CD4-positive, alpha-beta T cell treated with Interleukin-4 for 4 hours (primary cell): Measurements from ENCODE around the gene TCF7L2.

Experiments used
- DNase-seq: peaks from one replicate; pipeline ENCODE4 v3.0.0-alpha.2; 2020

The TCF7L2 gene

DNA sequence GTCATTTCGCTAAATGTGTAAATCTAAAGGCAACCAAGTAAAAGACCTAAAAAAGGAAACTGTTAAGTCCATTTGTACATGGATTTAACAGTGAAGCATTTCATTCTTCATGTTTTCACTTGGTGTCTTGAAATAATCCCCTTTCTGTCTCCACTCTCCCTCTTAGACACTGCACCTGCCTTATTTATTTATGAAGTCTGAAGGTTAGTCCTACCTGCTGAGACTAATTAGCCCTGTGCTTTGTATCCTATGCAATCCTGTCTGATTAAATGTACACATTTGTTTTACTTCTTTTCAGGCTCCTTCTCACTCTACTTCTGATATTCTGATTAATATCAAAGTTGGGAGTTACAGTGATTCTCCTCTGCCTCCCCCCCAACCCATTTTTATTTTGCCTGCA, 1.9 kb upstream of the TCF7L2 start:
- DNase-seq: no peak

DNA sequence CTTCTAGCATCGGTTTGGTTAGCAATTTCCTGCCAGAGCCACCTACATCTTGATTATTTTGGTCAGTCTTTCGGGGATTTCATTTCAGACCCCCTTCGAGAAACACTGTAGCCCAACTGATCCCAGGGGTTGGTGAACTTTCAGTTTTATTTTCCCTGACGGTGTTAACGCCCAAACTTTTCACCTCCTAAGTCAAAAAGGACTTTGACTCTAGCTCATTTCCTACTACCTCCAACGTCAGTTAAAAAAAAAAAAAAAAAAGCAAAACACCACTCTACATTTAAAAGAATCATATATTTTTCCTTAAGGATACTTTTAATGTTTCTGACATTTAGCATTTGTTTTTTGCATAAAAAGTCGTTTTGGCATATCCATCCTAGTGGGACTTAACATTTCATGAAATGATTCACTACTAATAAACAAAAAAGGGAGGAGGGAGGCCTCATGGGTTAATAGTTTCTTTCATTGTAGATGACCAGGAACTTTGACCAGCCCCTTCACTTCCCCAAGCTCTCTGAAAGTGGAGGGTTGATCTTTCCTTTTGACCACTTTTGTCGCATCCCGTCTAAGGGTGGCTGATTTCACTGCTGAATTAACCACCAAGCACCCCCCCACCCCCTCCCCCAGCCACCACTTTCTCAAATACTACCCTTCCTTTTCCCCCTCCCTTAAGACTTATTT, 764 bp upstream of the TCF7L2 start:
- no peak for DNase-seq

DNA sequence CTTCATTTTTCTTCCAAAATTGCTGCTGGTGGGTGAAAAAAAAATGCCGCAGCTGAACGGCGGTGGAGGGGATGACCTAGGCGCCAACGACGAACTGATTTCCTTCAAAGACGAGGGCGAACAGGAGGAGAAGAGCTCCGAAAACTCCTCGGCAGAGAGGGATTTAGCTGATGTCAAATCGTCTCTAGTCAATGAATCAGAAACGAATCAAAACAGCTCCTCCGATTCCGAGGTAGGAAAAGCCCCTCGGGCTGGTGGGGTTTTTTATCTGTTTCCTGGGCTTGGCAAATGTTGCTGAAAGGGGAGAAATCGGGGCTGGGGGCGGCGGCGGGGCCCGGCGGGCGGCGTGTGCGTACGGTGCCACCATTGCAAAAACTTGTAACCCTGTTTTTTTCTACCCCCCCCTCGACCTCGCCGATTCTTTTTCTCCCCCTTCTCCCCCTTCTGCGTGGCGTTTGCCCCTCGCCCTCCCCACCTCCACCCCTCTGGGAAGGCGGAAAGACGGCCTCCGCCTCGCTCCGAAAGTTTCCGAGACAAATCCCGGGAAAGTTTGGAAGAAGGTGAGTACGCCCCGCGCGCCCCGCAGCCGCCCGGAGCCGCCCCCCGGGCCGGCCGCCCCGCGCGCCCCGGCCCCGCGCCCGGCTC, 789 bp downstream of the TCF7L2 start:
- no peak for DNase-seq

DNA sequence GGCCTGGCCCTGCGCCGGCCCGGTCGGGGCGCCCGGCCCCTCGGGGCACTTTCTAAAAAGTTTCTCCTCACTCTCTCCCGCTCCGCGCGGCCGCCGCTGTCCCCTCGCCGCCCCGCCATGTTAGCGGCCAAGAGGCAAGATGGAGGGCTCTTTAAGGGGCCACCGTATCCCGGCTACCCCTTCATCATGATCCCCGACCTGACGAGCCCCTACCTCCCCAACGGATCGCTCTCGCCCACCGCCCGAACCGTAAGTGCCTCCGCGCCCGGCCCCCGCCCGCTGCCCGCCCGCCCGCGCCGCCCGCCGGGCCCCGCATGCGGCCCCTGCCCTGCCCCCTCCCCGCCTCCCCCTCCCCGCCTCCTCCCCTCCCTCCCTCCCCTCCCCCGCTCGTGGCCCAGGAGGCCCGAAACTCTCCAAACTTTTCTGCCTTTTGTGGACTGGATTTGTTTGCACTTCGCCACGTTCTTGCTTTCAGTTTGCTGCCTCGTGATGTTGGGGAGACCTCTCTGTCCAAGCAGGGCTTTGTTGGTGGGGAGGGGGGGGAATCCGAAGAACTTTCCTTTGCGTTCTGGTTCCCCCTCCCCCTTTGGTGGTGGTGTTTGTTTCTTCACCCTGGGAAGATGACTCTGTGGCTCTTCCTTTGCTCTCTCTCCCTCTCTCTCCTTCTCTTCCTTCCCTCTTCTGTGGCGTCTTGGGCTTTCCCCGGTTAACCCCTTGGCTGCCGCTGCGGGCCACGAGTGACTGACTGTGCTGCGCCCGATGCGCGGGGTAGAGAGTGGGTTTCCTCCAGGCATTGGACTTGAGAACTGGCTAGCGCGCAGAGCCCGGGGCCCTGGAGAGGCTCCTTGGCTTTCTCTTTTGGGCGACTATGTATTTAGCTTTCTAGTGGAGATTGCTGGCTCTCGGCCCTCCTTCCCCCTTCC, 1.6 kb downstream of the TCF7L2 start:
- peak; percentile 34 for DNase-seq

GRCh38 chr10:112952282-112953173, 2.5 kb downstream of the TCF7L2 start:
- DNase-seq: no peak

- no peak for DNase-seq
Measured at GRCh38 chr10:112953174-112954159, 3.4 kb downstream of the TCF7L2 start.

GRCh38 chr10:112954974-112955581, 5.0 kb downstream of the TCF7L2 start:
- DNase-seq: no peak

DNA sequence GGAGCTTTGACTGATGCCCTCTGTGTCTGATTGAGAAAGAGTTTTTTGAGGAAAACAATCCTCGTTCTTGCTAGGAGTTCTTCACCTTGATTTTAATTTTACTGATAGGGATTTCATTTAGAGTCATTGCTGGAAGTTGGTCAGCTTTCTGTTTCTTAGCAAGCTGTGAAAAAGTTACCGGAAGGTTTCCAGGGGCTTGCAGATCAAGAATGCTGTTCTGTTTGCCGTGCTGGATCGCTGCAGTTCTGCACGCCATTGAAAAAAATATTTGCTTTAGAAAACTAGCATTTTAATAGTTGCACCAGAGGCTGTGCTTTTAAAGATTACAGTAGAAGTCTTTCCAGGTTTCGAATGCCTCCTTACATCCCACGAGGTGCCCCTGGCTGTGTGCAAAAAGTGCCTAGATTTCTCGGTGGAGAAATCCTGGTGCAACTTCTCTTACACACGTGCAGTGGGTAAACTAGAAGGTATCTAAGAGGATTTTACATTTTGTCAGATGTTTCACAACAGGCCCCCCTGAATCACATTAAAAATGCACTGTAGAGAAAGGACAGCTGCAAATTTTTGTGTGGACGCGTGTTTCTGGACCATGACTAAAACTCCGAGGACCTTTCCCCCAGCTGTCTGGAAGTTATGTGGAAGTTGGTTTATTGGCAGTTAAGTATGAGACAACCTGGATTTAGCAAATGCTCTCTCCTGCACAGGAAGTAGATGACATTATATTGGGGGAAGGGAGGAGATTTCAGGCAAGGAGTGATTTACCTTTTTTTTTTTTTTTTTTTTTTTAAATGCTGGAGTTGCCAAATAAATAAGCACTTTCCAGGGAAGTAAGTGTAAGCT, 5.8 kb downstream of the TCF7L2 start:
- no peak for DNase-seq

- DNase-seq: no peak
Measured at GRCh38 chr10:112956631-112957350, 6.7 kb downstream of the TCF7L2 start.

DNA sequence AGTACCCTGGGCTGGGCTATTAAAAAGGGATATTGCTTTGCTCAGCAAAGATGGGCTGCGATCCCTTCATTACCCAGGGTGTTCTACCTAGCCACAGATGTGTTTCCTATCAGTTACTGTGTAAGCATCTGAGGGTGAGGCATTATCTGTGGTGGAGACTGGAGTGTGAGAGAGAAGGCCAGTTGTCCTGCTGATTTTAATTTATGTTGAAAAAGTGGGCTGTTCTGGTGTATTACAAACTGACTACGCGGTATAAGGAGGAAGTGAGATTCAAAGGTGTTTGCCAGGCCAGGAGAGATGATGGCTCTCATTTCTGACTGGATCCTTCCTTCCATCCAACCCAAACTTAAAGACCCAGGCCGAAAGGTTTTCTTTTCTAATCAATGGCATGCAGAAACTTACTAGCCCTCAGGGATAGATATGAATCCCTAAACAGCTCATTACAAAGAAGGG, 7.6 kb downstream of the TCF7L2 start:
- no peak for DNase-seq

- DNase-seq: no peak
Measured at GRCh38 chr10:112958275-112958995, 8.4 kb downstream of the TCF7L2 start.

DNA sequence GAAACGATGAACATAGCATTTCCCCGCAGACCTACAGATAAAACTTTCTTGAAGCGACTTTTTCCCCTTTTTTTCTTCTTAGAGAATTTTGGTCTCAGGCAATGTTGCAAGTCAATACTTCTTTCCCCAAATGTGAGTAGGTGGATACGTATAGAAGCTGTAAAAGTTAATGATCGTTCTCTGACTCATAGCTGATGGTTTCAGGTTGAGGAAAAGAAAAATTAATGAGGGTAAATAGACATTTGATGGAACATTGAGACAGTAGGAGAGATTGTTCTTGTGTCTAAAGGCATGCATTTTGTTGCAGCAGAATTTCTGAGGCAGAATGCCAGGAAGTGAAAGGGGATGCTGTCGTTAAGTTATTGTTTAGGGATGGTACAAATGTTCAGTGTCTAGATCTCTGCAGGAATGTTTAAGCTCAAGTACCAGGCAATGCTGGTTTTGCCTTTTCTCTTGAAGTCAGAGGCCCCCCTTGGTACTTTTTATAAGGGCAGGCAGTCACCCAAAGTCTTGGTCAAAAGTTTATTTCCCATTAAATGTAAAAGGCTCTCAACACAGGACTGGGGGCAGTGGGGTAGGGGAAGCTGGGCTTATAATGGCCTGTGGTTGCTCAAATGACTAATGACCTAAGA, 9.3 kb downstream of the TCF7L2 start:
- no peak for DNase-seq

DNA sequence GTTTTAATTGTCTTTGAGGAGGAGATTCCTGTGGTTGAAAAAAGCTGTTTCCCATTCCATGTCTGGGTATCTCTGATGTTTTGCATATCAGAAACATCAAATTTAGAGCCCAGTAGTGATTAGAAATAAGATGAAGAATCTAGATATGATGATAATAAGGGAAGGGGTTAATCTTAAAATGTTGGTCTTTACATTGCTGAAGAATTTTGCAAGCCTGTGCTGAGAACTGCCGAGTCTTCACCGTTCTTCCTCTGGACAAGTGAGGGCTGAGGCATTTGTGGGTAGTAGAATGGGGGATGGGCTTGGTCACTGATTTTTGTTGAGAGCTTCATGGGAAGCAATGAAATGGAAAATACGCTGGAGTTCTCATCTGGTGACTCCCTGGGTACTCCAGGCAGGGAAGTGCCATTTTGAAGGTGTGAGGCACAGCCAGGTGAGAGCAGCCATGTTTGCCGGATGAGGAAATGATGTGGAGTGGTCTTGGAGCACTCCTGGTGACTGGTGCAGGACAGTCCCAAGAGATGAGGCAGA, 10.2 kb downstream of the TCF7L2 start:
- no peak for DNase-seq

DNA sequence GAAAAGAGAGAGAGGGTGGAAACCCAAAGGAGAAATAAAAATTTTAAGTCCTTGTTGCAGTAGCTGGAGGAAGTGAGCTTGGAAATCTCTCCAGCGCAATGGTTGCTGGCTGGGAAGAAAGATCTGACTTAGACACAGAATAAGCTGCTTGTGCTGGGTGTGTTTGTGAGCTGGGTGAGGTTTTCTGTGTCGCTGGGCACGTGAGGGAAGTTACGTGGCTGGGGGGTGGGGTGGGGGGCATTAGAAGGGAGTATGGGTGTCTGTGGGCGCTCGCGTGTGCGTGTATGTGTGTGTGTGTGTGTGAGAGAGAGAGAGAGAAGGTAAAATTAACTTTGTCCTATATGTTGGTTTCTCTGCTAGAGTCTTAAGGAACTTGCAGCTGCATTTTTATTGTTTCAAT, 11.6 kb downstream of the TCF7L2 start:
- DNase-seq: no peak

DNA sequence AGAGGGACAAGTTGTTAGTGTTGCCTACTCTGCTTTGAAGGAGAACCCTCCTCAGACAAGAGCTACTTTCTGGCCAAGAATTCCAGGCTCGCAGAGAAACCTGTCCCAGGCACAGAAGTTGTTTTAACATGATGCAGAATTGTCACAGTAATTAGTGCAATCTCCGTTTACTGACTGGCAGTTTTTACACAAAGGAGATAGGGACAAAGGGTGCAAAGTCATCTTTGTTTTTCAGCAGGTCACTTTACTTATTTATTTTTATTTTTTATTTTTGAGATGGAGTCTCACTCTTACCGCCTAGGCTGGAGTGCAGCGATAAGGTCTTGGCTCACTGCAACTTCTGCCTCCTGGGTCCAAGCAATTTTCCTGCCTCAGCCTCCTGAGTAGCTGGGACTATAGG, 12.3 kb downstream of the TCF7L2 start:
- DNase-seq: no peak

- DNase-seq: no peak
Measured at GRCh38 chr10:112963835-112964234, 13.8 kb downstream of the TCF7L2 start.

- no peak for DNase-seq
Measured at GRCh38 chr10:112964482-112964881, 14.4 kb downstream of the TCF7L2 start.
